AG04450 (cell line): ENCODE results near the gene GUCY2F. TPM values are rescaled to one million over a fixed set of nuclear protein-coding genes. Genes with fewer than 3 reads are reported as not detected.
A peak's percentile ranks its signal among the peaks of the same experiment; 100 is the strongest.

Experiments used
- CTCF ChIA-PET: fragments of 300-600, 350-600 bp; formaldehyde crosslinking; extraction: SDS; loops from one replicate; lab custom pipeline; 2022; ENCODE audit warnings: antibody characterized with exemption, inconsistent platforms; lab: Charles Lee
- POLR2A ChIA-PET: fragments of 350-600 bp; formaldehyde crosslinking; extraction: SDS; loops from one replicate; lab custom pipeline; 2021; ENCODE audit warnings: antibody characterized with exemption, inconsistent platforms; lab: Yijun Ruan, JAX
- DNase-seq: peaks from one replicate; pipeline ENCODE4 v3.0.0-alpha.2; 2011; ENCODE audit warnings: low read depth, low spot score
- H3K27ac ChIP-seq: one replicate; pipeline ENCODE4 v1.5.1; 2012; ENCODE audit warnings: low read depth, low read length, control low read depth
- H3K27me3 ChIP-seq: one replicate; pipeline ENCODE4 v1.6.0; 2012; ENCODE audit warnings: low read length; ENCODE audit not compliant: control insufficient read depth, insufficient read depth
- H3K4me3 ChIP-seq: 2 replicates; pipeline ENCODE4 v1.5.1; 2011; ENCODE audit warnings: mild to moderate bottlenecking, low read depth, low read length, control low read depth
- H3K9me3 ChIP-seq: 2 replicates; pipeline ENCODE4 v1.5.1; 2012; ENCODE audit warnings: low read length; ENCODE audit not compliant: control insufficient read depth, insufficient read depth
- polyA plus RNA-seq: library from polyadenylated mRNA; depleted of rRNA; stranded (reverse); fragments of >200 nt; gene quantifications from 2 replicates; pipeline ENCODE4 v1.2.3, GENCODE V29; 2011
- TF ChIP-seq, protein P1 (sequence below): IDR thresholded peaks from 2 replicates; pipeline ENCODE4 v1.5.1; 2011; ENCODE audit warnings: low read depth, low read length, control low read depth, inconsistent platforms

Gene GUCY2F
- polyA plus RNA-seq, 1 experiment, result 0.02 TPM

DNA sequence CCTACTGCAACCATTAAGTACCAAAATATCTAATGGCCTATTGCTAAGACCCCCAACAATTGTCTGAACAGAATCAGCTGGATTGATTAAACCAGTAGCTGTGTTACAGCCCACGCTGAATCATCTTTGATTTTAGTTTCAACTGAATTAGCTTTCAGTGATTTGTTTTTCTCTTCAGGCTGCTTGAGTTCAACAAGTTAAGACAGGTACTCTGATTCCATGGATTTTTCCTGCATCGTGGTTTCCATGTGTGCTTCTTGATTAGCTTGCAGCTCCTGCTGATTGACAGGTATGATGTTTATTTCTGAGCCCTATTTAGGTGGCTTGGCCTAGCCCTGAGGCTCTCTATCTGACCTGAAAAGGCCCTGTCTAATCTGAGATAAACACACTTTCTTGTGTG is 91.3 kb downstream of the GUCY2F start:
- Histone ChIP-seq H3K4me3 (no peak overlapping the region), H3K9me3 (no peaks in the 10 kb centered on the region), H3K27ac (no peak overlapping the region), H3K27me3 (no peaks in the 10 kb centered on the region)
- CTCF ChIA-PET, result no interaction called here
- DNase-seq, result no peak
- TF ChIP-seq, protein P1, sequence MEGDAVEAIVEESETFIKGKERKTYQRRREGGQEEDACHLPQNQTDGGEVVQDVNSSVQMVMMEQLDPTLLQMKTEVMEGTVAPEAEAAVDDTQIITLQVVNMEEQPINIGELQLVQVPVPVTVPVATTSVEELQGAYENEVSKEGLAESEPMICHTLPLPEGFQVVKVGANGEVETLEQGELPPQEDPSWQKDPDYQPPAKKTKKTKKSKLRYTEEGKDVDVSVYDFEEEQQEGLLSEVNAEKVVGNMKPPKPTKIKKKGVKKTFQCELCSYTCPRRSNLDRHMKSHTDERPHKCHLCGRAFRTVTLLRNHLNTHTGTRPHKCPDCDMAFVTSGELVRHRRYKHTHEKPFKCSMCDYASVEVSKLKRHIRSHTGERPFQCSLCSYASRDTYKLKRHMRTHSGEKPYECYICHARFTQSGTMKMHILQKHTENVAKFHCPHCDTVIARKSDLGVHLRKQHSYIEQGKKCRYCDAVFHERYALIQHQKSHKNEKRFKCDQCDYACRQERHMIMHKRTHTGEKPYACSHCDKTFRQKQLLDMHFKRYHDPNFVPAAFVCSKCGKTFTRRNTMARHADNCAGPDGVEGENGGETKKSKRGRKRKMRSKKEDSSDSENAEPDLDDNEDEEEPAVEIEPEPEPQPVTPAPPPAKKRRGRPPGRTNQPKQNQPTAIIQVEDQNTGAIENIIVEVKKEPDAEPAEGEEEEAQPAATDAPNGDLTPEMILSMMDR, result no peak
- POLR2A ChIA-PET, result no interaction called here

DNA sequence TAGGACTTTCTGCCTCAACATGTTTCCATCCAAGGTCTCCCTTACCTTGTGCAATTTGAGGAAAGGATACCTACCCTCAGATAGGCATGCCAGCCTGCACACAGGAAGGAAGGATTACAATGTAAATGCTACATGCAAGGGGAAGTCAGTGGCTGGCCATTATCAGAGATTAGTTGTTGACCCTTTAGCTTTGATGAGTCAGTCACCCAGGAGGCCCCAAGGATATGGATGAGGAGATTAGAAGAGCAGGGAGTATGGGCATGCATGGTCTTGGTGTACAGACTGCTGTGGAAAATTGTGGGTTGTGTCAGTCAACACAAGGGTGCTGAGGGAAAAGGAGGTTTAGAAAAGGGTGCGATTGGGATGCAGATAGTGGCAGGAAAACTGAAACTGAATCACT is 92.0 kb downstream of the GUCY2F start:
- no peaks in the 10 kb centered on the region for H3K27me3 ChIP-seq
- H3K27ac ChIP-seq, result no peak overlapping the region
- ChIA-PET POLR2A (no interaction called here), CTCF (no interaction called here)
- TF ChIP-seq, protein P1, result no peak
- H3K9me3 ChIP-seq, result no peaks in the 10 kb centered on the region
- no peak for DNase-seq
- no peak overlapping the region for H3K4me3 ChIP-seq

GRCh38 chrX:109384699-109385098 is 97.2 kb downstream of the GUCY2F start:
- no peaks in the 10 kb centered on the region for H3K27me3 ChIP-seq
- H3K4me3 ChIP-seq, result no peak overlapping the region
- TF ChIP-seq, protein P1, result peak; percentile 29; the same call in 1 of the 2 replicates
- no peaks in the 10 kb centered on the region for H3K9me3 ChIP-seq
- CTCF ChIA-PET, result interaction anchor here (0.8 to 2.8 kb wide), 3 partner anchors 12 to 687 kb away, joined by 3 to 15 read pairs (median 5); no protein-coding TSS in a partner anchor
- no peak overlapping the region for H3K27ac ChIP-seq
- POLR2A ChIA-PET, result no interaction called here
- DNase-seq, result no peak

- TF ChIP-seq, protein P1, result no peak
- Histone ChIP-seq H3K27me3 (no peaks in the 10 kb centered on the region), H3K9me3 (no peaks in the 10 kb centered on the region), H3K27ac (no peak overlapping the region), H3K4me3 (no peak overlapping the region)
- no peak for DNase-seq
- ChIA-PET POLR2A (no interaction called here), CTCF (no interaction called here)
Measured at GRCh38 chrX:109382332-109382731, 99.6 kb downstream of the GUCY2F start.

GRCh38 chrX:109378281-109378680 is 103.6 kb downstream of the GUCY2F start:
- Histone ChIP-seq H3K27ac (no peak overlapping the region), H3K27me3 (no peaks in the 10 kb centered on the region), H3K4me3 (no peak overlapping the region), H3K9me3 (no peaks in the 10 kb centered on the region)
- ChIA-PET POLR2A (no interaction called here), CTCF (no interaction called here)
- DNase-seq, result no peak
- TF ChIP-seq, protein P1, result no peak
